Smooth muscle cell (in vitro differentiated cells): ENCODE results near the gene CTXN1. TPM values are rescaled to one million over a fixed set of nuclear protein-coding genes. Genes with fewer than 3 reads are reported as not detected.

ENCODE experiments used
- DNase-seq: peaks from one replicate; lab custom pipeline; 2025; ENCODE audit not compliant: unreplicated experiment; lab: John Stamatoyannopoulos, UW
- H2AFZ ChIP-seq: fragments of 200-600 bp; sonication (generic); 2 replicates; pipeline ENCODE4 v1.6.0; 2016; ENCODE audit warnings: antibody characterized with exemption, low read depth, mild to moderate bottlenecking
- H3F3A ChIP-seq: fragments of 200-600 bp; sonication (generic); 2 replicates; pipeline ENCODE4 v1.6.0; 2017; ENCODE audit warnings: antibody characterized with exemption, low read depth
- H3K27ac ChIP-seq: fragments of 200-600 bp; sonication (generic); 2 replicates; pipeline ENCODE4 v1.5.1; 2016; ENCODE audit warnings: low read depth, mild to moderate bottlenecking
- H3K27me3 ChIP-seq: fragments of 200-600 bp; sonication (generic); 2 replicates; pipeline ENCODE4 v1.6.1; 2016; ENCODE audit warnings: low read depth, mild to moderate bottlenecking
- H3K36me3 ChIP-seq: fragments of 200-600 bp; sonication (generic); 2 replicates; pipeline ENCODE4 v1.5.1; 2016; ENCODE audit warnings: low read depth
- H3K4me1 ChIP-seq: fragments of 200-600 bp; sonication (generic); 2 replicates; pipeline ENCODE4 v1.5.1; 2016; ENCODE audit warnings: low read depth
- H3K4me2 ChIP-seq: fragments of 200-600 bp; sonication (generic); 2 replicates; pipeline ENCODE4 v1.6.0; 2016; ENCODE audit warnings: mild to moderate bottlenecking
- H3K4me3 ChIP-seq: fragments of 200-600 bp; sonication (generic); 2 replicates; pipeline ENCODE4 v1.5.1; 2016; ENCODE audit warnings: mild to moderate bottlenecking
- H3K79me2 ChIP-seq: fragments of 200-600 bp; sonication (generic); 2 replicates; pipeline ENCODE4 v1.6.0; 2016; ENCODE audit warnings: low read depth, mild to moderate bottlenecking
- H3K9ac ChIP-seq: fragments of 200-600 bp; sonication (generic); 2 replicates; pipeline ENCODE4 v1.6.0; 2016; ENCODE audit warnings: low read depth
- H3K9me3 ChIP-seq: fragments of 200-600 bp; sonication (generic); replicated peaks from 2 replicates; pipeline ENCODE4 v1.5.1; 2016; ENCODE audit warnings: low read depth
- H4K20me1 ChIP-seq: fragments of 200-600 bp; sonication (generic); 2 replicates; pipeline ENCODE4 v1.6.0; 2016; ENCODE audit warnings: low read depth
- CTCF ChIP-seq: fragments of 200-600 bp; sonication (generic); IDR thresholded peaks from 2 replicates; pipeline ENCODE4 v1.5.1; 2017; ENCODE audit warnings: borderline replicate concordance, mild to moderate bottlenecking, antibody characterized with exemption; ENCODE audit not compliant: insufficient read depth, poor library complexity, severe bottlenecking
- WGBS: methylation state at CpG from one replicate; pipeline ENCODE4 v1.1.7; 2016; ENCODE audit warnings: low lambda C conversion rate; 5-methylcytosine and 5-hydroxymethylcytosine counted together
- polyA plus RNA-seq: library from polyadenylated mRNA; unstranded; fragments of >200 nt; fragmentation: Nextera tagmentation; extraction: Ambion mirVana; gene quantifications from 2 replicates; pipeline ENCODE4 v1.2.1, GENCODE V29; 2016
- total RNA-seq: library from RNA; depleted of rRNA; stranded (reverse); fragments of >200 nt; gene quantifications from 2 replicates; pipeline ENCODE4 v1.2.3, GENCODE V29; 2014

CTXN1 gene
- total RNA-seq, result 4.8 and 6.0 TPM in 2 replicates
- polyA plus RNA-seq, result 25.4 and 26.0 TPM in 2 replicates

- WGBS, result 5% methylated on average over 13 of the region's 65 CpGs
- Histone ChIP-seq H3K27ac (no peak within 1 kb of the TSS), H3K9me3 (no peaks in the 10 kb centered on the region), H3F3A (peaks cover 10% of the 10 kb centered on the region), H3K4me1 (no peaks in the 10 kb centered on the region), H3K9ac (no peak within 1 kb of the TSS), H3K36me3 (no peaks in the 10 kb centered on the region), H3K79me2 (no peaks in the 10 kb centered on the region), H3K4me2 (peak within 1 kb of the TSS; percentile 88), H2AFZ (no peak within 1 kb of the TSS), H4K20me1 (peaks cover 8% of the 10 kb centered on the region), H3K27me3 (no peaks in the 10 kb centered on the region), H3K4me3 (peak within 1 kb of the TSS; percentile 48)
- DNase-seq, result peak; percentile 39
- TF ChIP-seq CTCF, result no peak
Observed at GRCh38 chr19:7926021-7926726, at the start of gene CTXN1. Gene CTXN1 (minus strand): TSS chr19:7926135. CDS start chr19:7925538, 597 bp downstream.

GRCh38 chr19:7975037-7975436, 49.1 kb upstream of the CTXN1 start:
- Histone ChIP-seq H3K79me2 (no peaks in the 10 kb centered on the region), H2AFZ (no peak overlapping the region), H3K4me2 (no peak overlapping the region), H3K4me3 (no peak overlapping the region), H3K9me3 (no peaks in the 10 kb centered on the region), H3K36me3 (no peaks in the 10 kb centered on the region), H3K27ac (no peak overlapping the region), H3K27me3 (no peaks in the 10 kb centered on the region), H3K4me1 (no peaks in the 10 kb centered on the region), H3K9ac (no peak overlapping the region), H3F3A (no peaks in the 10 kb centered on the region), H4K20me1 (peaks cover 87% of the 10 kb centered on the region)
- no peak for TF ChIP-seq CTCF
- 98% methylated on average over 7 of the region's 7 CpGs for WGBS
- DNase-seq, result no peak

- Histone ChIP-seq H4K20me1 (peaks cover 76% of the 10 kb centered on the region), H3K9ac (no peak overlapping the region), H3K27me3 (no peaks in the 10 kb centered on the region), H3F3A (no peaks in the 10 kb centered on the region), H3K27ac (no peak overlapping the region), H2AFZ (no peak overlapping the region), H3K4me2 (no peak overlapping the region), H3K9me3 (no peaks in the 10 kb centered on the region), H3K4me3 (no peak overlapping the region), H3K36me3 (no peaks in the 10 kb centered on the region), H3K4me1 (no peaks in the 10 kb centered on the region), H3K79me2 (no peaks in the 10 kb centered on the region)
- TF ChIP-seq CTCF, result no peak
- no peak for DNase-seq
- whole genome bisulfite sequencing, result 99% methylated on average over 12 of the region's 12 CpGs
Observed at GRCh38 chr19:7973883-7974282, 47.9 kb upstream of the CTXN1 start.
